Measurements from ENCODE around the gene PXDN. TPM values are rescaled to one million over a fixed set of nuclear protein-coding genes. Genes with fewer than 3 reads are reported as not detected.
"Not testable (repeated sequence)": the region's sequence is repeated elsewhere in the genome, so short reads cannot be mapped to it uniquely, and the experiment has no call there.

PXDN gene
- total and polyA plus RNA-seq, 2 of the 4 experiments (the other 2 are of a cell fraction) = 153 to 332 TPM

DNA sequence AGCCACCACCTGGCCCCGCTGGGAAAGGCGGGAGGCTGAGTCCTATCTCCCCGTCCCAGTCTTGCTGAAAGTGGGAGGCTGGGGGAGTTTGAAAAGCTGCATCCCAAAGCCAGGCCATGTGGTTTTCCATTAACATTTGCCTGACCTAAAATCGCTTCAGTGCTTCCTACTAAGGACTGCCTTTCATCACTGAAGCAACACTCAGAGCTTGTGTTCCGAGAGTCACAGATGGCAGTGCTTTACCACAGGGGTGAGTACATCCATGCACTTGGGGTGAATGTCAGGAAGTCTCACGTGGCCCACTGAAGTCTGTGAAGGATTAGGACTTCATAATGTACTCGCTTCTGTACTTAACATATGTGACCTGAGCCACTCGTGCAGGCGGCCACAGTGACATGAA lies 43.3 kb downstream of the PXDN start:
- H2AK5ac ChIP-seq (ENCODE audit: low read depth, low read length) = no peak overlapping the region
- no peaks in the 10 kb centered on the region for H3K27me3 ChIP-seq (ENCODE audit: control insufficient read depth, insufficient read depth, low read length)
- POLR2A ChIA-PET (ENCODE audit: unreplicated experiment) = no interaction called here
- no peak overlapping the region for H3K18ac ChIP-seq (ENCODE audit: low read depth, low read length)
- H3K27ac ChIP-seq (ENCODE audit: insufficient read depth, low read length) = no peak overlapping the region
- no peak overlapping the region for H4K8ac ChIP-seq (ENCODE audit: low read depth in 2 of 2, low read length in 2 of 2)
- H3K23ac ChIP-seq (ENCODE audit: low read depth, low read length) = no peak overlapping the region
- ATAC-seq (ENCODE audit: low read depth) = no peak
- H2AK9ac ChIP-seq (replicated peaks; ENCODE audit: low read depth, low read length, poor library complexity) = no peak overlapping the region
- H3K79me1 ChIP-seq (ENCODE audit: low read depth in 1 of 2, low read length in 2 of 2) = peaks cover 16 to 76% of the 10 kb centered on the region in 2 experiments; a peak in 3 of 4 replicates
- H4K91ac ChIP-seq (ENCODE audit: insufficient read depth, low read depth, low read length) = no peak overlapping the region
- no TSS peak for BruUV-seq (replicated peaks)
- peaks cover 84% of the 10 kb centered on the region for H4K20me1 ChIP-seq (ENCODE audit: insufficient read depth, low read length)
- no peak overlapping the region for H2AFZ ChIP-seq (replicated peaks; ENCODE audit: low read length, poor library complexity)
- 93% methylated on average over 5 of the region's 9 CpGs; no CpG with 5 or more reads in 1 of the 2 experiments for WGBS, 2 experiments (ENCODE audit: extremely low coverage in 2 of 2, insufficient read length in 1 of 2)
- DNase-seq = no peak
- H3K4me2 ChIP-seq (ENCODE audit: low read depth, low read length) = no peak overlapping the region
- intact Hi-C loops (cut with micrococcal nuclease) = no loop called here
- H3K14ac ChIP-seq (replicated peaks; ENCODE audit: low read depth, low read length) = no peak overlapping the region
- H3K4me3 ChIP-seq (ENCODE audit: insufficient read depth, low read depth, low read length) = no peak overlapping the region
- H3K9me1 ChIP-seq (ENCODE audit: insufficient read depth, low read length) = peaks cover 43% of the 10 kb centered on the region
- H3K4me1 ChIP-seq (ENCODE audit: control insufficient read depth, insufficient read depth, low read length) = peaks cover 17% of the 10 kb centered on the region
- in situ Hi-C loops (cut with MboI; ENCODE audit: low sequenced_read_pairs) = no loop called here
- H3K36me3 ChIP-seq (ENCODE audit: control insufficient read depth, insufficient read depth, low read length) = peaks cover 19% of the 10 kb centered on the region
- TF ChIP-seq FOS (IDR thresholded peaks at IDR 0.05; ENCODE audit: low read depth, low read length) (no peak), MAFK (IDR thresholded peaks at IDR 0.05; ENCODE audit: low read depth, low read length) (no peak), MXI1 (IDR thresholded peaks at IDR 0.05; ENCODE audit: borderline replicate concordance, low read depth, low read length) (no peak), BHLHE40 (IDR thresholded peaks at IDR 0.05; ENCODE audit: low read depth, low read length) (no peak)
- TF ChIP-seq, protein P1, sequence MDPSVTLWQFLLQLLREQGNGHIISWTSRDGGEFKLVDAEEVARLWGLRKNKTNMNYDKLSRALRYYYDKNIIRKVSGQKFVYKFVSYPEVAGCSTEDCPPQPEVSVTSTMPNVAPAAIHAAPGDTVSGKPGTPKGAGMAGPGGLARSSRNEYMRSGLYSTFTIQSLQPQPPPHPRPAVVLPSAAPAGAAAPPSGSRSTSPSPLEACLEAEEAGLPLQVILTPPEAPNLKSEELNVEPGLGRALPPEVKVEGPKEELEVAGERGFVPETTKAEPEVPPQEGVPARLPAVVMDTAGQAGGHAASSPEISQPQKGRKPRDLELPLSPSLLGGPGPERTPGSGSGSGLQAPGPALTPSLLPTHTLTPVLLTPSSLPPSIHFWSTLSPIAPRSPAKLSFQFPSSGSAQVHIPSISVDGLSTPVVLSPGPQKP (IDR thresholded peaks at IDR 0.05; ENCODE audit: borderline replicate concordance, low read depth, low read length) = no peak
- TF ChIP-seq, protein P2, sequence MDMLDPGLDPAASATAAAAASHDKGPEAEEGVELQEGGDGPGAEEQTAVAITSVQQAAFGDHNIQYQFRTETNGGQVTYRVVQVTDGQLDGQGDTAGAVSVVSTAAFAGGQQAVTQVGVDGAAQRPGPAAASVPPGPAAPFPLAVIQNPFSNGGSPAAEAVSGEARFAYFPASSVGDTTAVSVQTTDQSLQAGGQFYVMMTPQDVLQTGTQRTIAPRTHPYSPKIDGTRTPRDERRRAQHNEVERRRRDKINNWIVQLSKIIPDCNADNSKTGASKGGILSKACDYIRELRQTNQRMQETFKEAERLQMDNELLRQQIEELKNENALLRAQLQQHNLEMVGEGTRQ (IDR thresholded peaks at IDR 0.05; ENCODE audit: low read depth, low read length) = no peak
- no peak overlapping the region for H2BK120ac ChIP-seq (ENCODE audit: low read depth, low read length)
- no peak overlapping the region for H3K56ac ChIP-seq (ENCODE audit: extremely low read depth, insufficient read depth, low read length)
- no peak overlapping the region for H3K4ac ChIP-seq (ENCODE audit: low read depth, low read length)
- dilution Hi-C loops (cut with HindIII; ENCODE audit: low sequenced_read_pairs, unreplicated experiment) = no loop called here
- H3K9me3 ChIP-seq (ENCODE audit: control insufficient read depth, insufficient read depth, low read length) = no peaks in the 10 kb centered on the region
- H3K9ac ChIP-seq (ENCODE audit: low read depth, low read length) = no peak overlapping the region
- CTCF ChIA-PET = interaction anchor here (1.0 kb wide), 1 partner anchor 30 kb away, joined by 3 read pairs; no protein-coding TSS in a partner anchor
- no peak overlapping the region for H4K5ac ChIP-seq (ENCODE audit: low read depth, low read length)
- H2BK15ac ChIP-seq (ENCODE audit: low read depth, low read length) = no peak overlapping the region
- H2BK5ac ChIP-seq (ENCODE audit: low read depth, low read length, poor library complexity, severe bottlenecking) = no peak overlapping the region
- H2BK20ac ChIP-seq (ENCODE audit: low read depth, low read length) = no peak overlapping the region

DNA sequence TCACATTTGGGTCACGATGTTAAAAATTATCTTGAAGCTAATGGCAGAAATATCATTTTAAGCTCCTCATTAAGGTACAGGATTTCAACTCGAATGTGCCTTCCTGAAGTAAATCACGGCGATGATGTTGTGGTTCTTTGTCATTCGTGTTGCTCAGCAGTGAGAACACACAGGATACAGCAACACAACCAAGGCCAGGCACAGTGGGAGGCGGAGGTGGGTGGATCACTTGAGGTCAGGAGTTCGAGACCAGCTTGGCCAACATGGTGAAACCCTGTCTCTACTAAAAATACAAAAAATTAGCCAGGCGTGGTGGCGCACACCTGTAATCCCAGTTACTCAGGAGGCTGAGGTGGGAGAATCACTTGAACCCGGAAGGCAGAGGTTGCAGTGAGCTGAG lies 43.9 kb downstream of the PXDN start:
- H3K9ac ChIP-seq (ENCODE audit: low read depth, low read length); DNase-seq; dilution Hi-C loops (cut with HindIII; ENCODE audit: low sequenced_read_pairs, unreplicated experiment); H2BK15ac ChIP-seq (ENCODE audit: low read depth, low read length); H2AK5ac ChIP-seq (ENCODE audit: low read depth, low read length); H2BK5ac ChIP-seq (ENCODE audit: low read depth, low read length, poor library complexity, severe bottlenecking); H2BK20ac ChIP-seq (ENCODE audit: low read depth, low read length); ATAC-seq (ENCODE audit: low read depth); H2BK120ac ChIP-seq (ENCODE audit: low read depth, low read length); intact Hi-C loops (cut with micrococcal nuclease); H2AFZ ChIP-seq (replicated peaks; ENCODE audit: low read length, poor library complexity); H3K4me2 ChIP-seq (ENCODE audit: low read depth, low read length); BruUV-seq (replicated peaks); H3K27ac ChIP-seq (ENCODE audit: insufficient read depth, low read length); H4K5ac ChIP-seq (ENCODE audit: low read depth, low read length); H3K9me3 ChIP-seq (ENCODE audit: control insufficient read depth, insufficient read depth, low read length); H4K8ac ChIP-seq (ENCODE audit: low read depth in 2 of 2, low read length in 2 of 2); H3K4ac ChIP-seq (ENCODE audit: low read depth, low read length); H4K91ac ChIP-seq (ENCODE audit: insufficient read depth, low read depth, low read length); H3K18ac ChIP-seq (ENCODE audit: low read depth, low read length); H3K23ac ChIP-seq (ENCODE audit: low read depth, low read length); in situ Hi-C loops (cut with MboI; ENCODE audit: low sequenced_read_pairs); H3K27me3 ChIP-seq (ENCODE audit: control insufficient read depth, insufficient read depth, low read length); H3K4me3 ChIP-seq (ENCODE audit: insufficient read depth, low read depth, low read length); H3K14ac ChIP-seq (replicated peaks; ENCODE audit: low read depth, low read length); H3K56ac ChIP-seq (ENCODE audit: extremely low read depth, insufficient read depth, low read length); POLR2A ChIA-PET (ENCODE audit: unreplicated experiment); H2AK9ac ChIP-seq (replicated peaks; ENCODE audit: low read depth, low read length, poor library complexity): not testable (repeated sequence)
- peaks cover 17% of the 10 kb centered on the region for H3K4me1 ChIP-seq (ENCODE audit: control insufficient read depth, insufficient read depth, low read length)
- CTCF ChIA-PET = interaction anchor here (1.0 kb wide), 1 partner anchor 31 kb away, joined by 3 read pairs; no protein-coding TSS in a partner anchor
- peaks cover 81% of the 10 kb centered on the region for H4K20me1 ChIP-seq (ENCODE audit: insufficient read depth, low read length)
- peaks cover 19% of the 10 kb centered on the region for H3K36me3 ChIP-seq (ENCODE audit: control insufficient read depth, insufficient read depth, low read length)
- 100% methylated on average over 4 of the region's 10 CpGs; no CpG with 5 or more reads in 1 of the 2 experiments for WGBS, 2 experiments (ENCODE audit: extremely low coverage in 2 of 2, insufficient read length in 1 of 2)
- H3K9me1 ChIP-seq (ENCODE audit: insufficient read depth, low read length) = peaks cover 43% of the 10 kb centered on the region
- peaks cover 16 to 70% of the 10 kb centered on the region in 2 experiments; a peak in 3 of 4 replicates for H3K79me1 ChIP-seq (ENCODE audit: low read depth in 1 of 2, low read length in 2 of 2)
